B cell (primary cell): ENCODE measurements around the gene DMRTA1.

Experiments used
- EZH2 ChIP-seq: IDR thresholded peaks from 2 replicates; pipeline ENCODE4 v1.6.1; 2012; ENCODE audit warnings: borderline replicate concordance, low read depth, mild to moderate bottlenecking, moderate library complexity, low read length; ENCODE audit not compliant: insufficient read depth, poor library complexity, severe bottlenecking
- TF ChIP-seq, protein P1 (sequence below): fragments of 200-600 bp; IDR thresholded peaks from one replicate; pipeline ENCODE4 v1.8.0; 2022; ENCODE audit warnings: antibody characterized with exemption, mild to moderate bottlenecking

DNA sequence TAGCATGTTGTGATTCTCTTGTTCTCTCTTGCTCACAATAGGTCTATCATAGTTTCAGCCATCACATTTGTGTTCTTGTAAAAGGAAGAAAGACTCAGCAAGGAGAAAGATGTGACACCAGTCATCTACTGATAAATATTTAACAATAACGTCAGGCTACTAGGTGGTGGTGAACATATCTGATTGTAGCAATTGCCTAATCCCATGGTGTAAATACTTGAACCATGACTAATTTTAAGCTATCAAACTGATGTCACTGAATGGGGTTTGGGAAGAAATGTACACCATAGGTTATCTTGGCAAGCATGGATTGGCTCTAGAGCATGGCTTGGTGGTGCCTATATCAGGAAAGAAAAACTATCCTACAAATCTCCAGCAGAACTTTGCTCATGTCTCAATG lies 16.6 kb downstream of the DMRTA1 start:
- TF ChIP-seq, protein P1, sequence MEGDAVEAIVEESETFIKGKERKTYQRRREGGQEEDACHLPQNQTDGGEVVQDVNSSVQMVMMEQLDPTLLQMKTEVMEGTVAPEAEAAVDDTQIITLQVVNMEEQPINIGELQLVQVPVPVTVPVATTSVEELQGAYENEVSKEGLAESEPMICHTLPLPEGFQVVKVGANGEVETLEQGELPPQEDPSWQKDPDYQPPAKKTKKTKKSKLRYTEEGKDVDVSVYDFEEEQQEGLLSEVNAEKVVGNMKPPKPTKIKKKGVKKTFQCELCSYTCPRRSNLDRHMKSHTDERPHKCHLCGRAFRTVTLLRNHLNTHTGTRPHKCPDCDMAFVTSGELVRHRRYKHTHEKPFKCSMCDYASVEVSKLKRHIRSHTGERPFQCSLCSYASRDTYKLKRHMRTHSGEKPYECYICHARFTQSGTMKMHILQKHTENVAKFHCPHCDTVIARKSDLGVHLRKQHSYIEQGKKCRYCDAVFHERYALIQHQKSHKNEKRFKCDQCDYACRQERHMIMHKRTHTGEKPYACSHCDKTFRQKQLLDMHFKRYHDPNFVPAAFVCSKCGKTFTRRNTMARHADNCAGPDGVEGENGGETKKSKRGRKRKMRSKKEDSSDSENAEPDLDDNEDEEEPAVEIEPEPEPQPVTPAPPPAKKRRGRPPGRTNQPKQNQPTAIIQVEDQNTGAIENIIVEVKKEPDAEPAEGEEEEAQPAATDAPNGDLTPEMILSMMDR = no peak
- TF ChIP-seq EZH2 = no peak
